Measurements from ENCODE around the gene KIRREL1. TPM values are rescaled to one million over a fixed set of nuclear protein-coding genes. Genes with fewer than 3 reads are reported as not detected.

Gene KIRREL1
- total and polyA plus RNA-seq, 2 of the 13 experiments (the other 11 are each of a cell fraction or from before 2014, with no cell fraction given), result 0.02 to 0.03 TPM

DNA sequence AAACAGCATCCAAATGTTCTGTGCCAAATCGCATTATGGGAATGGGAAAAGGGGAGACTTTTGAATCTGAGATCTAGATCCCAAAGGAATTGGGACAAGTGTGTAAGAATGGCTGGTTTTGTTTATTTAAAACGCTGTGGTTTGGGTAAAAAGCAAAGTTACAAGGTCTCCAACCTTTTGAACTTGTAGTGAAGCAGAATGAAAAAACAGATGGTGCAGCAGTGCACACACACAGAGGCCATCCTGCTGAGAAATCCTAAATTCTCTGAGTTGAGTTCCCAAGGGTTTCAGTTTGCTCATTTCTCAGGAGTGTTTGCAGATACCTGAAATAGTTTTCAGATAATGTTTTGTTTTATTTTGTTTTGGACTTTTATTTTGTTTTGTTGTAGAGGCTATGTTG is 107.1 kb downstream of the KIRREL1 start:
- ATAC-seq, result no peak
- H3K36me3 ChIP-seq (replicated peaks in 1 of 2; ENCODE audit: control insufficient read depth in 1 of 2, insufficient read depth in 2 of 2, low read length in 2 of 2), result no peaks in the 10 kb centered on the region
- H3K4me3 ChIP-seq (replicated peaks in 1 of 3; ENCODE audit: insufficient read depth in 1 of 3, low read depth in 2 of 3, low read length in 3 of 3), result no peak overlapping the region
- H3K79me2 ChIP-seq (ENCODE audit: insufficient read depth, low read length), result no peaks in the 10 kb centered on the region
- no peak for DNase-seq (ENCODE audit: low spot score)
- no peaks in the 10 kb centered on the region; a peak in 1 of 5 replicates for H3K27me3 ChIP-seq (ENCODE audit: control insufficient read depth in 1 of 2, insufficient read depth in 2 of 2, low read length in 2 of 2)
- no peaks in the 10 kb centered on the region for H4K20me1 ChIP-seq (ENCODE audit: insufficient read depth, low read length)
- no peak overlapping the region for H3K9ac ChIP-seq (ENCODE audit: insufficient read depth, low read depth, low read length)
- TF ChIP-seq RBM39 (IDR thresholded peaks at IDR 0.05; ENCODE audit: low read depth, low read length, poor library complexity, severe bottlenecking), result no peak
- no peak for TF ChIP-seq CHD2 (IDR thresholded peaks at IDR 0.05; ENCODE audit: low read depth, low read length)
- no peak for TF ChIP-seq MYNN (CRISPR knock-in tag; IDR thresholded peaks at IDR 0.05; ENCODE audit: low read depth)
- TF ChIP-seq ZNF674 (CRISPR knock-in tag; IDR thresholded peaks at IDR 0.05; ENCODE audit: low read depth), result no peak
- TF ChIP-seq, protein P1, sequence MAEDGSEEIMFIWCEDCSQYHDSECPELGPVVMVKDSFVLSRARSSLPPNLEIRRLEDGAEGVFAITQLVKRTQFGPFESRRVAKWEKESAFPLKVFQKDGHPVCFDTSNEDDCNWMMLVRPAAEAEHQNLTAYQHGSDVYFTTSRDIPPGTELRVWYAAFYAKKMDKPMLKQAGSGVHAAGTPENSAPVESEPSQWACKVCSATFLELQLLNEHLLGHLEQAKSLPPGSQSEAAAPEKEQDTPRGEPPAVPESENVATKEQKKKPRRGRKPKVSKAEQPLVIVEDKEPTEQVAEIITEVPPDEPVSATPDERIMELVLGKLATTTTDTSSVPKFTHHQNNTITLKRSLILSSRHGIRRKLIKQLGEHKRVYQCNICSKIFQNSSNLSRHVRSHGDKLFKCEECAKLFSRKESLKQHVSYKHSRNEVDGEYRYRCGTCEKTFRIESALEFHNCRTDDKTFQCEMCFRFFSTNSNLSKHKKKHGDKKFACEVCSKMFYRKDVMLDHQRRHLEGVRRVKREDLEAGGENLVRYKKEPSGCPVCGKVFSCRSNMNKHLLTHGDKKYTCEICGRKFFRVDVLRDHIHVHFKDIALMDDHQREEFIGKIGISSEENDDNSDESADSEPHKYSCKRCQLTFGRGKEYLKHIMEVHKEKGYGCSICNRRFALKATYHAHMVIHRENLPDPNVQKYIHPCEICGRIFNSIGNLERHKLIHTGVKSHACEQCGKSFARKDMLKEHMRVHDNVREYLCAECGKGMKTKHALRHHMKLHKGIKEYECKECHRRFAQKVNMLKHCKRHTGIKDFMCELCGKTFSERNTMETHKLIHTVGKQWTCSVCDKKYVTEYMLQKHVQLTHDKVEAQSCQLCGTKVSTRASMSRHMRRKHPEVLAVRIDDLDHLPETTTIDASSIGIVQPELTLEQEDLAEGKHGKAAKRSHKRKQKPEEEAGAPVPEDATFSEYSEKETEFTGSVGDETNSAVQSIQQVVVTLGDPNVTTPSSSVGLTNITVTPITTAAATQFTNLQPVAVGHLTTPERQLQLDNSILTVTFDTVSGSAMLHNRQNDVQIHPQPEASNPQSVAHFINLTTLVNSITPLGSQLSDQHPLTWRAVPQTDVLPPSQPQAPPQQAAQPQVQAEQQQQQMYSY (CRISPR knock-in tag; IDR thresholded peaks at IDR 0.05), result no peak
- no peak for TF ChIP-seq RFX5 (IDR thresholded peaks at IDR 0.05; ENCODE audit: low read depth, low read length)
- TF ChIP-seq CREB1 (IDR thresholded peaks at IDR 0.05), result no peak
- TF ChIP-seq CREB1 (CRISPR knock-in tag; IDR thresholded peaks at IDR 0.05), result no peak
- TF ChIP-seq ATF7 (IDR thresholded peaks at IDR 0.05), result no peak
- no peak for TF ChIP-seq ATF7 (CRISPR knock-in tag; IDR thresholded peaks at IDR 0.05)
- TF ChIP-seq GZF1 (CRISPR knock-in tag; IDR thresholded peaks at IDR 0.05), result no peak
- no peak for TF ChIP-seq ZNF891 (CRISPR knock-in tag; IDR thresholded peaks at IDR 0.05)
- no peak for TF ChIP-seq ZFP41 (CRISPR knock-in tag; IDR thresholded peaks at IDR 0.05; ENCODE audit: borderline replicate concordance)
- no peak for TF ChIP-seq ZSCAN31 (CRISPR knock-in tag; IDR thresholded peaks at IDR 0.05; ENCODE audit: low read depth)
- TF ChIP-seq, protein P2, sequence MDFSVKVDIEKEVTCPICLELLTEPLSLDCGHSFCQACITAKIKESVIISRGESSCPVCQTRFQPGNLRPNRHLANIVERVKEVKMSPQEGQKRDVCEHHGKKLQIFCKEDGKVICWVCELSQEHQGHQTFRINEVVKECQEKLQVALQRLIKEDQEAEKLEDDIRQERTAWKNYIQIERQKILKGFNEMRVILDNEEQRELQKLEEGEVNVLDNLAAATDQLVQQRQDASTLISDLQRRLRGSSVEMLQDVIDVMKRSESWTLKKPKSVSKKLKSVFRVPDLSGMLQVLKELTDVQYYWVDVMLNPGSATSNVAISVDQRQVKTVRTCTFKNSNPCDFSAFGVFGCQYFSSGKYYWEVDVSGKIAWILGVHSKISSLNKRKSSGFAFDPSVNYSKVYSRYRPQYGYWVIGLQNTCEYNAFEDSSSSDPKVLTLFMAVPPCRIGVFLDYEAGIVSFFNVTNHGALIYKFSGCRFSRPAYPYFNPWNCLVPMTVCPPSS (IDR thresholded peaks at IDR 0.05), result no peak
- no peak for TF ChIP-seq RARA (CRISPR knock-in tag; IDR thresholded peaks at IDR 0.05)
- no peak for TF ChIP-seq U2AF1 (optimal IDR thresholded peaks at IDR 0.05; ENCODE audit: low read depth, low read length)
- TF ChIP-seq ZNF773 (CRISPR knock-in tag; IDR thresholded peaks at IDR 0.05; ENCODE audit: borderline replicate concordance), result no peak
- no peak for TF ChIP-seq MBNL3 (CRISPR knock-in tag; conservative IDR thresholded peaks at IDR 0.05)
- no peak for TF ChIP-seq NR3C1 (CRISPR knock-in tag; IDR thresholded peaks at IDR 0.05)
- TF ChIP-seq MTF2 (CRISPR knock-in tag; IDR thresholded peaks at IDR 0.05; ENCODE audit: borderline replicate concordance), result no peak
- 23% methylated on average over 2 of the region's 2 CpGs for WGBS (ENCODE audit: low lambda C conversion rate)
- BruUV-seq (replicated peaks), result no TSS peak
- H3K9me3 ChIP-seq (ENCODE audit: low read length), result no peaks in the 10 kb centered on the region
- no peak for FAIRE-seq
- H3K27ac ChIP-seq (ENCODE audit: extremely low read length, insufficient read depth, low read length), result no peak overlapping the region
- POLR2A ChIA-PET, result no interaction called here
- intact Hi-C loops (cut with micrococcal nuclease; ENCODE audit: unreplicated experiment), result no loop called here
- H2AFZ ChIP-seq (ENCODE audit: low read length), result no peak overlapping the region
- H3K4me1 ChIP-seq (ENCODE audit: insufficient read depth, low read length), result no peaks in the 10 kb centered on the region
- no peak overlapping the region for H3K4me2 ChIP-seq (ENCODE audit: low read depth, low read length)
- in situ Hi-C loops (cut with HindIII; ENCODE audit: extremely low pct_ligation_motif_present, low pct_unique_long_range_greater_than_20kb), result no loop called here
- CTCF ChIA-PET (ENCODE audit: low intra/inter-chr PET ratio, low total read pairs), result no interaction called here

Measured in HepG2 (cell line).